ENCODE results near the gene ADM.

GRCh38 chr11:10352921-10353550, 48.2 kb downstream of the ADM start:
- TF ChIP-seq, protein P1, sequence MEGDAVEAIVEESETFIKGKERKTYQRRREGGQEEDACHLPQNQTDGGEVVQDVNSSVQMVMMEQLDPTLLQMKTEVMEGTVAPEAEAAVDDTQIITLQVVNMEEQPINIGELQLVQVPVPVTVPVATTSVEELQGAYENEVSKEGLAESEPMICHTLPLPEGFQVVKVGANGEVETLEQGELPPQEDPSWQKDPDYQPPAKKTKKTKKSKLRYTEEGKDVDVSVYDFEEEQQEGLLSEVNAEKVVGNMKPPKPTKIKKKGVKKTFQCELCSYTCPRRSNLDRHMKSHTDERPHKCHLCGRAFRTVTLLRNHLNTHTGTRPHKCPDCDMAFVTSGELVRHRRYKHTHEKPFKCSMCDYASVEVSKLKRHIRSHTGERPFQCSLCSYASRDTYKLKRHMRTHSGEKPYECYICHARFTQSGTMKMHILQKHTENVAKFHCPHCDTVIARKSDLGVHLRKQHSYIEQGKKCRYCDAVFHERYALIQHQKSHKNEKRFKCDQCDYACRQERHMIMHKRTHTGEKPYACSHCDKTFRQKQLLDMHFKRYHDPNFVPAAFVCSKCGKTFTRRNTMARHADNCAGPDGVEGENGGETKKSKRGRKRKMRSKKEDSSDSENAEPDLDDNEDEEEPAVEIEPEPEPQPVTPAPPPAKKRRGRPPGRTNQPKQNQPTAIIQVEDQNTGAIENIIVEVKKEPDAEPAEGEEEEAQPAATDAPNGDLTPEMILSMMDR (IDR thresholded peaks at IDR 0.05; ENCODE audit: low read length) = no peak
- TF ChIP-seq EZH2 (optimal IDR thresholded peaks at IDR 0.05; ENCODE audit: low read depth, low read length) = no peak

Data from MM.1S (cell line).